Activated CD8-positive, alpha-beta T cell treated with anti-CD3 and anti-CD28 coated beads for 36 hours (primary cell): ENCODE measurements around the gene ALDH5A1. TPM values are rescaled to one million over a fixed set of nuclear protein-coding genes. Genes with fewer than 3 reads are reported as not detected.

Source experiments
- ATAC-seq: fragments of 200-7000 bp; cut with Tn5 transposase; one replicate; pipeline ENCODE4 v1.10.0; 2021; ENCODE audit warnings: mild to moderate bottlenecking, moderate library complexity
- CTCF ChIA-PET: fragments of 350-600 bp; sonication (Branson Sonifier 250); formaldehyde crosslinking; loops from one replicate; lab custom pipeline; 2021; ENCODE audit warnings: antibody characterized with exemption; lab: Charles Lee
- POLR2A ChIA-PET: fragments of 350-600 bp; sonication (Branson Sonifier 250); formaldehyde crosslinking; loops from one replicate; lab custom pipeline; 2021; ENCODE audit warnings: antibody characterized with exemption; lab: Charles Lee
- DNase-seq: peaks from one replicate; pipeline ENCODE4 v3.0.0-alpha.2; 2020
- H3K27ac Mint-ChIP-seq: one replicate; pipeline ENCODE4 v1.8.0; 2021; ENCODE audit warnings: mild to moderate bottlenecking, mixed read lengths
- H3K27me3 Mint-ChIP-seq: one replicate; pipeline ENCODE4 v1.8.0; 2021; ENCODE audit warnings: mixed read lengths
- H3K36me3 Mint-ChIP-seq: one replicate; pipeline ENCODE4 v1.8.0; 2021; ENCODE audit warnings: low read depth, mixed read lengths
- H3K4me1 Mint-ChIP-seq: one replicate; pipeline ENCODE4 v1.8.0; 2021; ENCODE audit warnings: low read depth, mixed read lengths
- H3K4me3 Mint-ChIP-seq: one replicate; pipeline ENCODE4 v1.8.0; 2021; ENCODE audit warnings: mild to moderate bottlenecking, moderate library complexity, mixed read lengths
- H3K9me3 Mint-ChIP-seq: one replicate; pipeline ENCODE4 v1.8.0; 2021; ENCODE audit warnings: mixed read lengths
- CTCF ChIP-seq: fragments of 200-600 bp; IDR thresholded peaks from one replicate; pipeline ENCODE4 v1.8.0; 2022; ENCODE audit warnings: antibody characterized with exemption, mild to moderate bottlenecking
- intact Hi-C: fragments of 100-400 bp; cut with micrococcal nuclease; formaldehyde crosslinking; loops from one replicate; pipeline ENCODE4 v1.10.0; 2022
- total RNA-seq, 2 experiments: library from RNA; stranded (reverse); gene quantifications; one replicate each; pipeline ENCODE4 v1.2.3, GENCODE V29; 2021

Gene ALDH5A1
- total RNA-seq, 2 experiments from 2014 or later = 20.7 to 20.8 TPM

- H3K36me3 Mint-ChIP-seq = peaks cover 11% of the 10 kb centered on the region
- intact Hi-C loops = no loop called here
- ChIA-PET POLR2A (interaction anchor here (0.6 kb wide), 1 partner anchor 748 kb away, joined by 3 read pairs; no protein-coding TSS in a partner anchor), CTCF (interaction anchor here (1.3 to 1.6 kb wide), 2 partner anchors 23 to 87 kb away, joined by 3 to 5 read pairs; partner anchors contain the start of gene ALDH5A1)
- peak overlapping the region; percentile 62 for H3K27ac Mint-ChIP-seq
- peaks cover 3% of the 10 kb centered on the region for H3K4me1 Mint-ChIP-seq
- ATAC-seq (peak; percentile 34), DNase-seq (no peak)
- no peaks in the 10 kb centered on the region for H3K27me3 Mint-ChIP-seq
- no peak for TF ChIP-seq CTCF
- H3K9me3 Mint-ChIP-seq = no peaks in the 10 kb centered on the region
- H3K4me3 Mint-ChIP-seq = no peak overlapping the region
Observed at GRCh38 chr6:24517659-24518543, 23.1 kb downstream of the ALDH5A1 start.

DNA sequence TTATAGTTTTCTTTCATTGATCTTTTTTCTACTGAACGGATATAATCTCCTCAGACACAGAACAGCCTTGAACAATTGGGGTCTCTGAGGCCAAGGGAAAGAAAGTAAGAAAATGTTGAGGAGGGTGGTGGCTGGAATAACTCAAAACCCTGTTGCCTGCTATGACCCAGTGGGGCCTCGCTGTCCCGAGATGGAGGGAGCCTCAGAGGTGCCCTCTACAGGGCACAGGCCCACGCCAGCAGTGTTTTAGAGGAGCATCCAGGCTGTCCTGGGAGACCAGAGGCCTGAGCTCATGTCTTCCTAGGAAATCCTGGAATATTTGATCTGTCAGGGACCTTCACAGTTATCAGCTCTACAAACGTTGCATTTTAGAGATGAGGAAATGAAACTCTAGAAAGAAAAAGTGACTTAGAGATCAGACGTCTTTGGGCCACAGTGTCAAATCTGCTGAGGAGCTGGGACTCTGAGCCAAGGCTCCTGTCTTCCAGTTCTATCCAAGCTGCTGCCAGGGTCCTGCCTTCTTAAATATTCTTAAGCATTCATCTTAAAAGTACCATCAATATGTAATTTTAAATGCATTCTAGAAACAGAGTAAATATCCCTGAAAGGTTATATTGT is 26.3 kb downstream of the ALDH5A1 start:
- peak; percentile 62 for TF ChIP-seq CTCF
- ChIA-PET POLR2A (no interaction called here), CTCF (interaction anchor here (0.6 to 4.2 kb wide), 21 partner anchors 10 to 234 kb away, joined by 3 to 29 read pairs (median 4); partner anchors contain the start of gene ALDH5A1)
- Mint-ChIP-seq H3K9me3 (no peaks in the 10 kb centered on the region), H3K27me3 (no peaks in the 10 kb centered on the region), H3K4me1 (peaks cover 3% of the 10 kb centered on the region), H3K4me3 (no peak overlapping the region), H3K36me3 (peaks cover 2% of the 10 kb centered on the region), H3K27ac (no peak overlapping the region)
- DNase-seq (peak; percentile 59), ATAC-seq (peak; percentile 85)
- intact Hi-C loops = no loop called here

- no peak overlapping the region for H3K4me3 Mint-ChIP-seq
- no peak for ATAC-seq
- no peaks in the 10 kb centered on the region for H3K27me3 Mint-ChIP-seq
- H3K9me3 Mint-ChIP-seq = no peaks in the 10 kb centered on the region
- H3K27ac Mint-ChIP-seq = no peak overlapping the region
- peaks cover 2% of the 10 kb centered on the region for H3K36me3 Mint-ChIP-seq
- intact Hi-C loops = no loop called here
- ChIA-PET POLR2A (no interaction called here), CTCF (interaction anchor here (0.8 to 4.2 kb wide), 7 partner anchors 21 to 510 kb away, joined by 3 to 29 read pairs (median 4); partner anchors contain the start of gene ALDH5A1)
- DNase-seq = peak; percentile 14
- no peak for TF ChIP-seq CTCF
- peaks cover 4% of the 10 kb centered on the region for H3K4me1 Mint-ChIP-seq
Observed at GRCh38 chr6:24522228-24523176, 27.7 kb downstream of the ALDH5A1 start.

- Mint-ChIP-seq H3K9me3 (no peaks in the 10 kb centered on the region), H3K36me3 (peaks cover 3% of the 10 kb centered on the region), H3K4me1 (peaks cover 8% of the 10 kb centered on the region), H3K27me3 (no peaks in the 10 kb centered on the region), H3K4me3 (no peak overlapping the region), H3K27ac (no peak overlapping the region)
- no peak for ATAC-seq
- TF ChIP-seq CTCF = no peak
- CTCF ChIA-PET = interaction anchor here (0.8 to 4.2 kb wide), 6 partner anchors 10 to 56 kb away, joined by 3 to 29 read pairs (median 4); partner anchors contain the start of gene ALDH5A1
- POLR2A ChIA-PET = interaction anchor here (1.0 kb wide), 1 partner anchor 10 kb away, joined by 3 read pairs; no protein-coding TSS in a partner anchor
- intact Hi-C loops = no loop called here
- no peak for DNase-seq
Observed at GRCh38 chr6:24524329-24524728, 29.6 kb downstream of the ALDH5A1 start.
